ENCODE measurements around the gene MATCAP1.

DNA sequence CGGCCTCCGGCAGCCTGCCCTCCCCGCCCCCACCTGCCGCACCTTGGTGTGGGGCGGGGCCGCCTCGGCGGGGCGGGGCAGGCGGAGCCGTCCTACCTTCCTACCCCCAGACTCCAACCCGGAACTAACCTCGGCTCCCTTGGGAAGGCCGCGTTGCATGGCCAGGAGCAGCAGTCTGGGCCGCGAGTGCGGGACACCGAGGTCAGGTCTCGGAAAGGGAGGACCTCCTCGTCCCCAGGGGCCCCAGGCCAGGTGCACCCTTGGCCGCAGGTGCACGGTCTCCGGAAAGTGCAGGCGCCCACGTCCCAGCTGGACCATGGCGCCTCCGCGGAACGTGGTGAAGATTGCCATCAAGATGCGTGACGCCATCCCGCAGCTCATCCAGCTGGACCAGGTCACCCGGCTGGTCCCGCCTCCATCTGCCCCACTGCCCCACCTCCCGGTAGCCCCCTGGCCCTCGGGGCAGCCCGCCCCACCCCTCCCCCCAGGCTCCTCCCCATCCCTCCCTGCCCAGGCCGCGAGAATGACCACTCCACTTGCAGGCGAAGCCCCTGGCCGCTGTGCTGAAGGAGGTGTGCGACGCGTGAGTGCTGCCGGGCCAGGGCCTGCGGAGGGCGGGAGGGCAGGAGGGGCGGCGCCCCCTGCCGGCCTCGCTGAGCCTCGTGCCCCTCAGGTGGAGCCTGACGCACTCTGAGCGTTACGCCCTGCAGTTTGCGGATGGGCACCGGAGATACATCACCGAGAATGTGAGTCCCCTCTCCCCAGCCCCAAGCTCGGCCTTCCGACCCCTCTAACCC lies 15.4 kb upstream of the MATCAP1 start, which contains the start of gene ELMO3:
- TF ChIP-seq, protein P1, sequence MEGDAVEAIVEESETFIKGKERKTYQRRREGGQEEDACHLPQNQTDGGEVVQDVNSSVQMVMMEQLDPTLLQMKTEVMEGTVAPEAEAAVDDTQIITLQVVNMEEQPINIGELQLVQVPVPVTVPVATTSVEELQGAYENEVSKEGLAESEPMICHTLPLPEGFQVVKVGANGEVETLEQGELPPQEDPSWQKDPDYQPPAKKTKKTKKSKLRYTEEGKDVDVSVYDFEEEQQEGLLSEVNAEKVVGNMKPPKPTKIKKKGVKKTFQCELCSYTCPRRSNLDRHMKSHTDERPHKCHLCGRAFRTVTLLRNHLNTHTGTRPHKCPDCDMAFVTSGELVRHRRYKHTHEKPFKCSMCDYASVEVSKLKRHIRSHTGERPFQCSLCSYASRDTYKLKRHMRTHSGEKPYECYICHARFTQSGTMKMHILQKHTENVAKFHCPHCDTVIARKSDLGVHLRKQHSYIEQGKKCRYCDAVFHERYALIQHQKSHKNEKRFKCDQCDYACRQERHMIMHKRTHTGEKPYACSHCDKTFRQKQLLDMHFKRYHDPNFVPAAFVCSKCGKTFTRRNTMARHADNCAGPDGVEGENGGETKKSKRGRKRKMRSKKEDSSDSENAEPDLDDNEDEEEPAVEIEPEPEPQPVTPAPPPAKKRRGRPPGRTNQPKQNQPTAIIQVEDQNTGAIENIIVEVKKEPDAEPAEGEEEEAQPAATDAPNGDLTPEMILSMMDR (IDR thresholded peaks at IDR 0.05): peak; percentile 39 to 80 (median 68)
- peak; percentile 65 to 75 (median 74) for TF ChIP-seq POLR2A (IDR thresholded peaks at IDR 0.05)

Measured in body of pancreas (tissue), 4 donors.